Stimulated activated CD8-positive, alpha-beta memory T cell treated with anti-CD3 and anti-CD28 coated beads, Interleukin-12 subunit alpha, Interleukin-12 subunit beta, amount 100 ng/mL, for 24 hours (primary cell): ENCODE results near the gene TYK2.
"Not testable (repeated sequence)": the region's sequence is repeated elsewhere in the genome, so short reads cannot be mapped to it uniquely, and the experiment has no call there.

Experiments used
- DNase-seq: peaks from one replicate; pipeline ENCODE4 v3.0.0-alpha.2; 2020; ENCODE audit errors: extremely low read depth

The TYK2 gene

DNA sequence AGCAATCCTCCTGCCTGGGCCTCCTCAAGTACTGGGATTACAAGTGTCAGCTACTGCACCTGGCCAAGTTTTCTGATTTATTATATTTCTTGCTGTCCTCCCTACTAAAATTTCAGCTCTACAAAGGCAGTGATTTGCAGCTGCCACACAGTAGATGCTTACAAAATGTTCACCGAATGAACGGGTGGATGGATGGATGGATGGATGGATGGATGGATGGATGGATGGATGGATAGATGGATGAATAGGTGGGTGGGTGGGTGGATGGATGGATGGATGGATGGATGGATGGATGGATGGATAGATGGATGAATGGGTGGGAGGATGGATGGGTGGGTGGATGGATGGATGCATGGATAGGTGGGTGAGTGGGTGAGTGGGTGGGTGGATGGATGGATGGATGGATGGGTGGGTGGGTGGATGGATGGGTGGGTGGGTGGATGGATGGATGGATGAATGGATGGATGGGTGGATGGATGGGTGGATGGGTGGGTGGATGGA, 3.2 kb downstream of the TYK2 start:
- not testable (repeated sequence) for DNase-seq

GRCh38 chr19:10374931-10375330, 5.4 kb downstream of the TYK2 start:
- no peak for DNase-seq

GRCh38 chr19:10372690-10373089, 7.7 kb downstream of the TYK2 start:
- no peak for DNase-seq

GRCh38 chr19:10368101-10368803, 12.1 kb downstream of the TYK2 start:
- no peak for DNase-seq

GRCh38 chr19:10366950-10367512, 13.3 kb downstream of the TYK2 start:
- not testable (repeated sequence) for DNase-seq

DNA sequence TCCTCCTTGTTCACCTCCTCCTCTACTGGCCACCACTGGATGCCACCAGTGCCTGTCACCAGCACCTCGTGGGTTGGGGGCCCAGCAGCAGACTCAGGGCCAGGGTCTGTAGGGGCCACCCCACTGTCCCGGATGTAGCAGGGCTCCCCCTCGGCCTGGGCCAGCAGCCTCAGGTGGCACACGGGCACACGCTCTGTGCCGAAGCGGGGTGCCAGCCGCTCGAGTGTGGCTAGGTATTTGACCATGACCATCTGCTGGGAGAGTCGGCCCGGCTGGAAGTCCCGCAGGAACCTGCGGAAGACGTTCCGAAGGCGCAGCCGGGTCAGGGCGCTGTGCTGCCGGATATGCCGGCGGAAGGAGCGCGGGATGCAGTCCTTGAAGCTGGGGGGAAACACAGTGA, 14.9 kb downstream of the TYK2 start:
- no peak for DNase-seq

DNA sequence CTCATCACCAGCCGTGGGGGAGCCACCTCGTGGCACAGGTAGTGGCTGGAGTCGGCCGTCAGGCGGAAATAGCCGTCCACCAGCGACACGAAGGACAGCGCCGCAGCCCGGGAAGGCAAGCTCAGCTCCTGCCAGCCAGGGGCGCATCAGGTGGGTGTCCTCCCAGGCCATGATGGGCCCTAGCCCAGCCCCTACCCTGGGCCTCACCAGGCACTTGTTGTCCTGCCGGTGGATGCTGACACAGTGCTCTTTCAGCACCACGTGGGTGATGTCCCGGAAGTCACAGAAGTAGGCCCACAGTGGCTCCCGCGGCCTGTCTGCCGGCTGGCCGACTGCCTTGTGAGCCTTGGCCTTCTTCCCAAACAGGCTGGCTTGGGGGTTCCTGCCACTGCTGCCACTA, 15.7 kb downstream of the TYK2 start:
- no peak for DNase-seq

- no peak for DNase-seq
Measured at GRCh38 chr19:10363789-10364281, 16.5 kb downstream of the TYK2 start.

- DNase-seq: no peak
Measured at GRCh38 chr19:10362259-10362658, 18.1 kb downstream of the TYK2 start.

GRCh38 chr19:10361569-10362011, 18.8 kb downstream of the TYK2 start:
- no peak for DNase-seq

- no peak for DNase-seq
Measured at GRCh38 chr19:10356431-10356830, 23.9 kb downstream of the TYK2 start.

GRCh38 chr19:10353793-10354391, 26.5 kb downstream of the TYK2 start:
- DNase-seq: no peak

DNA sequence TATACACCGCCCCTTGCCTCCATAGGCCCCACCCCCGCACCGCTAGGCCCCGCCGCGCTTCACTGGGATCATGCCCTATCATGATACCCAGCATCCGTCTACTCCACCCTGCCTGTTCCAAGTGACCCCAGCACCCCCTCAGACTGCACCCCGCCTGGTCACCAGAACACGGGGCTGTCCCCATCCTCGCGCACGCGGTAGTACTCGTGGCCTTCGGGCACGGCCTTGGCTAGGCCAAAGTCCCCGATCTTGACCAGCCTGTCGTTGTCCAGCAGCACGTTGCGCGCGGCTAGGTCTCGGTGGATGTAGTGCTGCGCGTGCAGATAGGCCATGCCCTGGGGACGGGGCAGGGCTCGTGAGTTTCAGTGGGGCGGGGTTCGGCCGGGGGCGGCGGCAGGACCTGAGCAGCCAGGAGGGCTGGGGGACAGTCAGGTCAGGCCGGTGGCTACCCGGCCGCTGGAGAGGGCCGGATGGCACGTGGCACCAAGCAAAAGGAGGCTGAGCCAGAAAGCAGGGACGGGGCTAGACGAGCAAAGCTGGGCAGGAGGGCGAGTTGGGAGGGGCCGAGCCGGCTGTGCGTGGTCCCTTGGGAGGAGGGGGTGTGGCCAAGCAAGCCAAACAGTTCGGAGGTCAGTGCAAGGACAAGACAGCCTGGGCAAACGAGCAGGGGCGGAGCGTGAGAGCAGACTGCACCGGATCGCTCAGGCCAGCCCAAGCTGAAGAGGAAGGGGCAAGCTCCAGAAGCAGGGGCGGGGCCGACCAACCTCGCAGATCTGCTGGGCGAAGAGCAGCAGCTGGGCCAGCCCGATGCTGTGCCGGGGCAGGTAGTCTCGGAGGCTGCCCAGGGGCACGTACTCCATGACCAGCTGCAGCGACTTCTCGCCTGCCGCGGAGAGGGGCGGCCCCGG, 27.4 kb downstream of the TYK2 start:
- no peak for DNase-seq

GRCh38 chr19:10346509-10346908, 33.9 kb downstream of the TYK2 start:
- no peak for DNase-seq

GRCh38 chr19:10344780-10345179, 35.6 kb downstream of the TYK2 start:
- DNase-seq: no peak

DNA sequence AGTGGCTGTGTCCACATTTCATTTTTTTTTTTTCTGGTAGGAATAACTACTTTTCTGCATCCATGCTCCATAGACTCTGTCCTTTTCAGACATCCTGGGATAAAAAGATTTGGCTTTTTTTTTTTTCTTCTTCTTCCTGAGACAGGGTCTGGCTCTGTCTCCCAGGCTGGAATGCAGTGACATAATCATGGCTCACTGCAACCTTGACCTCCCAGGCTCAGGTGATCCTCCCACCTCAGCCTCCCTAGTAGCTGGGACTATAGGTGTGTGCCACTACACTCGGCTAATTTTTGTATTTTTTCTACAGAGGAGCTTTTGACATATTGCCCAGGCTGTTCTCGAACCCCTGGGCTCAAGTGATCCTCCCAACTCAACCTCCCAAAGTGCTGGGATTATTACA, 36.9 kb downstream of the TYK2 start:
- DNase-seq: no peak

DNA sequence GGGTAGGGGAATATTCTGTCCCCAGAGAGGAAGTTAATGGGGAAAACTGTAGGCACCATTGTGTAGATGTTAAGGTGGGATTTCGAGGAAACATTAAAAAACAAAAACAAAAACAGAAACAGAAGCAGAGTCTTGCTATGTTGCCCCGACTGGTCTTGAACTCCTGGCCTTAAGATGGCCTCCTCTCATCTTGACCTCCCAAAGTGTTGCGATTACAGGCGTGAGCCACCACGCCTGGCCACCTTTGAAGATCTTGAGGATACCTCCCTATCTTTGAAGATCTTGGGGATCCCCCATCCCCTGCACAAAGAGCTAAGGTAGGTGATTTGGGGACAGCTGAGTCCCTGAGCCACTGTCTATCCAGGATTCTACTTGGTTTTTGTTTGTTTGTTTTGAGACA, 40.4 kb downstream of the TYK2 start:
- no peak for DNase-seq

GRCh38 chr19:10339380-10339960, 40.9 kb downstream of the TYK2 start, which contains the start of gene ICAM3:
Gene ICAM3, minus strand, starts transcription at chr19:10339624. Its CDS starts 10 bp downstream, at chr19:10339614.
- no peak for DNase-seq

DNA sequence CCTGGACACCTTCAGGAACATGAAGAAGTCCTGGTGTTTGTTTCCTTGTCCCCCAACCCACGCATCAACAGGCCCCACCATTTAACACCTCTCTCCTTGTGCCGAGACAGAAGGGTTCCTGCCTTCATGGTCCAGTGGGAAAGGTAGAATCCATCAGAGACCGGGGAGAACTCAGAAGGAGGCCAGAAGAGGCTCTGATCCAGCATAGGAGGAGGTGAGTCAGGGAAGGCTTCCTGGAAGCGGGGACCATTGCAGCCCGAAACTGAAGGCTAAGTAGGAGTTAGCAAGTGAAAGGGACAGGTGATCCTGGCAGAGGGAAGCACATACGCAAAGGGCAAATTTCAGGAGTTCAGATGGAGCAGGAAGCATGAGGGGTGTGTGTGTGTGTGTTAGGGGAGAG, 41.4 kb downstream of the TYK2 start:
- DNase-seq: no peak

- not testable (repeated sequence) for DNase-seq
Measured at GRCh38 chr19:10336725-10337124, 43.6 kb downstream of the TYK2 start.

DNA sequence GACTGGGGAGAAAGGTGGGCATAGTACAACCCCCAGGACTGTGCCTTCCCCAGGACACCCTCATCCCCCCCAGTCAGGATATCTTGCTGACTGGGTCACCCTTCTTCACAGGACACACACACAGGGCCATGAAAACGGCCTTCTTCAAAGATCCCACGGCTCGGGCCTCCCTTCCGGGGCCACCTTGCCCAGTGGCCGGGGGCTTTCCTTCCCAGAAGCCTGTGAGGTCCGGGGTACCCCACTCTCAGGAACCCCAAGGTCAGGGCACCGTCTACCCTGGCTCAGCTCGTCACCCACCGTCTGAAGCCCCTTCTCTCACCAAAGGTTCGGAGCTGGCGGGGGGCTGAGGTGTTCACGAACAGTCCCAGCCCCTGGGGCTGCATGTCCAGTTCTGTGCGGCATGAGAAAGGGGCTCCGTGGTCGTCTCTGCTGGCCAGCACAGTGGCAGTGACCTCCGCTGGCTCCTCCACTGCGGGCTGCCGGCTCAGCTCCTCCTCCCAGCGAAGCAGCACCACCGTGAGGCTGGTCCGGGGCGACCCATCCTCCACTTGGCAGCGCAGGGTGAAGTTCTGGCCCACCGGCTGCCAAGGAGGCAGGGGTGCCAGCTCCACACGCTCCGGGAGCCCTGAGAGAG, 44.9 kb downstream of the TYK2 start:
- DNase-seq: no peak
